Activated T-cell treated with anti-CD3 and anti-CD28 coated beads for 48 hours (primary cell): Measurements from ENCODE around the gene GBP6.
"Not testable (repeated sequence)": the region's sequence is repeated elsewhere in the genome, so short reads cannot be mapped to it uniquely, and the experiment has no call there.

Experiments used
- DNase-seq: peaks from one replicate; pipeline ENCODE4 v3.0.0-alpha.2; 2020; ENCODE audit warnings: low read depth

GBP6 gene

GRCh38 chr1:89373810-89374209 lies 10.0 kb downstream of the GBP6 start:
- DNase-seq: not testable (repeated sequence)

GRCh38 chr1:89378001-89378400 lies 14.1 kb downstream of the GBP6 start:
- no peak for DNase-seq

- no peak for DNase-seq
Observed at GRCh38 chr1:89381618-89382017, 17.8 kb downstream of the GBP6 start.

- DNase-seq: no peak
Observed at GRCh38 chr1:89382479-89382878, 18.6 kb downstream of the GBP6 start.

GRCh38 chr1:89383185-89383584 lies 19.3 kb downstream of the GBP6 start:
- DNase-seq: no peak

GRCh38 chr1:89390707-89391106 lies 26.8 kb downstream of the GBP6 start:
- DNase-seq: no peak

- no peak for DNase-seq
Observed at GRCh38 chr1:89391686-89392085, 27.8 kb downstream of the GBP6 start.

GRCh38 chr1:89394851-89395250 lies 31.0 kb downstream of the GBP6 start:
- no peak for DNase-seq

- no peak for DNase-seq
Observed at GRCh38 chr1:89396902-89397301, 33.0 kb downstream of the GBP6 start.

- no peak for DNase-seq
Observed at GRCh38 chr1:89405275-89405929, 41.5 kb downstream of the GBP6 start.

GRCh38 chr1:89407360-89407759 lies 43.5 kb downstream of the GBP6 start:
- DNase-seq: no peak

GRCh38 chr1:89407768-89408167 lies 43.9 kb downstream of the GBP6 start:
- not testable (repeated sequence) for DNase-seq

GRCh38 chr1:89425056-89425455 lies 61.2 kb downstream of the GBP6 start:
- DNase-seq: no peak

- DNase-seq: no peak
Observed at GRCh38 chr1:89429062-89429461, 65.2 kb downstream of the GBP6 start.

- DNase-seq: not testable (repeated sequence)
Observed at GRCh38 chr1:89429681-89430080, 65.8 kb downstream of the GBP6 start.

GRCh38 chr1:89433421-89433820 lies 69.6 kb downstream of the GBP6 start:
- no peak for DNase-seq

GRCh38 chr1:89434058-89434780 lies 70.4 kb downstream of the GBP6 start:
- DNase-seq: not testable (repeated sequence)
